H9 (cell line): ENCODE results near the gene RFX1. TPM values are rescaled to one million over a fixed set of nuclear protein-coding genes. Genes with fewer than 3 reads are reported as not detected.

Source experiments
- DNase-seq: peaks from one replicate; pipeline ENCODE4 v3.0.0-alpha.2; 2017
- H2AFZ ChIP-seq: one replicate; pipeline ENCODE4 v1.6.1; 2013; ENCODE audit warnings: mild to moderate bottlenecking, low read length, control low read depth, moderate library complexity
- H2AK5ac ChIP-seq: 2 replicates; pipeline ENCODE4 v1.6.1; 2013; ENCODE audit warnings: low read length, control low read depth, mixed read lengths; ENCODE audit not compliant: insufficient read length
- H2BK120ac ChIP-seq: one replicate; pipeline ENCODE4 v1.6.1; 2013; ENCODE audit warnings: low read depth, mild to moderate bottlenecking, low read length, control low read depth, inconsistent platforms; ENCODE audit not compliant: poor library complexity, severe bottlenecking
- H2BK12ac ChIP-seq: 2 replicates; pipeline ENCODE4 v1.6.1; 2013; ENCODE audit warnings: low read length, control low read depth, mixed read lengths, low read depth; ENCODE audit not compliant: insufficient read length
- H2BK15ac ChIP-seq: 2 replicates; pipeline ENCODE4 v1.6.1; 2013; ENCODE audit warnings: low read depth, low read length, control low read depth
- H2BK20ac ChIP-seq: one replicate; pipeline ENCODE4 v1.6.1; 2013; ENCODE audit warnings: low read depth, mild to moderate bottlenecking, low read length, control low read depth, inconsistent platforms; ENCODE audit not compliant: poor library complexity, severe bottlenecking
- H2BK5ac ChIP-seq: 2 replicates; pipeline ENCODE4 v1.6.1; 2013; ENCODE audit warnings: low read length, control low read depth, mixed read lengths; ENCODE audit not compliant: insufficient read length
- H3K14ac ChIP-seq: 2 replicates; pipeline ENCODE4 v1.6.1; 2013; ENCODE audit warnings: low read length, control low read depth; ENCODE audit not compliant: insufficient read depth
- H3K18ac ChIP-seq: 2 replicates; pipeline ENCODE4 v1.6.1; 2013; ENCODE audit warnings: low read depth, mild to moderate bottlenecking, mixed read lengths, low read length, control low read depth; ENCODE audit not compliant: insufficient read length
- H3K23ac ChIP-seq: 2 replicates; pipeline ENCODE4 v1.6.1; 2013; ENCODE audit warnings: low read length, control low read depth, mixed read lengths, low read depth; ENCODE audit not compliant: insufficient read length
- H3K23me2 ChIP-seq: 2 replicates; pipeline ENCODE4 v1.6.1; 2013; ENCODE audit warnings: low read depth, mild to moderate bottlenecking, mixed read lengths, low read length, control low read depth; ENCODE audit not compliant: insufficient read length, poor library complexity, severe bottlenecking
- H3K27ac ChIP-seq: 2 replicates; pipeline ENCODE4 v1.5.1; 2013; ENCODE audit warnings: low read length, control low read depth, mixed read lengths, low read depth; ENCODE audit not compliant: insufficient read length
- H3K27me3 ChIP-seq: 2 replicates; pipeline ENCODE4 v1.6.1; 2013; ENCODE audit warnings: low read length, control low read depth, inconsistent platforms; ENCODE audit not compliant: insufficient read depth
- H3K4ac ChIP-seq: 2 replicates; pipeline ENCODE4 v1.6.1; 2013; ENCODE audit warnings: low read depth, mild to moderate bottlenecking, control low read depth, inconsistent platforms, low read length, moderate library complexity
- H3K4me1 ChIP-seq: 2 replicates; pipeline ENCODE4 v1.6.1; 2013; ENCODE audit warnings: low read length, control low read depth, inconsistent platforms; ENCODE audit not compliant: insufficient read depth
- H3K4me2 ChIP-seq: 2 replicates; pipeline ENCODE4 v1.6.1; 2013; ENCODE audit warnings: low read length, control low read depth, mixed read lengths; ENCODE audit not compliant: insufficient read length, insufficient read depth
- H3K56ac ChIP-seq: 2 replicates; pipeline ENCODE4 v1.6.1; 2013; ENCODE audit warnings: low read depth, mild to moderate bottlenecking, mixed read lengths, low read length, control low read depth; ENCODE audit not compliant: insufficient read length
- H3K79me1 ChIP-seq: 2 replicates; pipeline ENCODE4 v1.6.1; 2013; ENCODE audit warnings: low read depth, mild to moderate bottlenecking, moderate library complexity, low read length, control low read depth, inconsistent platforms; ENCODE audit not compliant: insufficient read depth, poor library complexity, severe bottlenecking
- H3K79me2 ChIP-seq: 2 replicates; pipeline ENCODE4 v1.6.1; 2013; ENCODE audit warnings: low read length, control low read depth, inconsistent platforms; ENCODE audit not compliant: insufficient read depth
- H3K9ac ChIP-seq: 2 replicates; pipeline ENCODE4 v1.6.1; 2013; ENCODE audit warnings: low read length, control low read depth, mixed read lengths; ENCODE audit not compliant: insufficient read length; ENCODE audit errors: extremely low read depth
- H3K9me3 ChIP-seq: one replicate; pipeline ENCODE4 v1.6.1; 2013; ENCODE audit warnings: low read depth, low read length, inconsistent platforms; ENCODE audit not compliant: control insufficient read depth
- H3T11ph ChIP-seq: one replicate; pipeline ENCODE4 v1.6.1; 2013; ENCODE audit warnings: mild to moderate bottlenecking, low read length, control low read depth, inconsistent platforms
- H4K20me1 ChIP-seq: one replicate; pipeline ENCODE4 v1.6.1; 2013; ENCODE audit not compliant: control insufficient read depth, insufficient read length, insufficient read depth
- H4K5ac ChIP-seq: 2 replicates; pipeline ENCODE4 v1.6.1; 2013; ENCODE audit warnings: low read depth, mild to moderate bottlenecking, mixed read lengths, low read length, control low read depth; ENCODE audit not compliant: insufficient read length
- H4K8ac ChIP-seq: replicated peaks from 2 replicates; pipeline ENCODE4 v1.6.1; 2013; ENCODE audit warnings: low read length, control low read depth, mixed read lengths, low read depth; ENCODE audit not compliant: insufficient read length
- H4K91ac ChIP-seq: 2 replicates; pipeline ENCODE4 v1.6.1; 2013; ENCODE audit warnings: low read depth, mild to moderate bottlenecking, moderate library complexity, mixed read lengths, low read length, control low read depth; ENCODE audit not compliant: insufficient read length
- H3K27ac Mint-ChIP-seq, 3 experiments: 2 replicates in 2 of 3; 3 replicates in 1 of 3; pipeline ENCODE4 v1.8.0; 2020 to 2021; ENCODE audit warnings: mixed read lengths in 3 of 3, mild to moderate bottlenecking in 1 of 3, moderate library complexity in 1 of 3
- H3K27me3 Mint-ChIP-seq: 2 replicates; pipeline ENCODE4 v1.8.0; 2021; ENCODE audit warnings: low read depth, mild to moderate bottlenecking, moderate library complexity, mixed read lengths
- H3K36me3 Mint-ChIP-seq, 3 experiments: 2 replicates in 2 of 3; 3 replicates in 1 of 3; pipeline ENCODE4 v1.8.0; 2020 to 2021; ENCODE audit warnings: low read depth in 3 of 3, mixed read lengths in 3 of 3; ENCODE audit not compliant: insufficient read depth in 1 of 3
- H3K4me1 Mint-ChIP-seq, 2 experiments: 2 replicates each; pipeline ENCODE4 v1.8.0; 2020; ENCODE audit warnings: mixed read lengths in 2 of 2
- H3K4me3 Mint-ChIP-seq, 2 experiments: 2 replicates in 1 of 2; 3 replicates in 1 of 2; pipeline ENCODE4 v1.8.0; 2020 to 2021; ENCODE audit warnings: mild to moderate bottlenecking in 2 of 2, mixed read lengths in 2 of 2, moderate library complexity in 1 of 2
- H3K9me3 Mint-ChIP-seq, 2 experiments: 2 replicates in 1 of 2; 3 replicates in 1 of 2; pipeline ENCODE4 v1.8.0; 2020; ENCODE audit warnings: mild to moderate bottlenecking in 2 of 2, mixed read lengths in 2 of 2, moderate library complexity in 1 of 2
- CTCF ChIP-seq: fragments of 200-600 bp; sonication (generic); conservative IDR thresholded peaks from 3 replicates; pipeline ENCODE4 v1.8.0; 2021; ENCODE audit warnings: antibody characterized with exemption, mild to moderate bottlenecking
- WGBS: extraction: QIAGEN DNeasy Blood & Tissue Kit; methylation state at CpG from one replicate; pipeline ENCODE4 v1.1.7; 2013; ENCODE audit warnings: missing lambda C conversion rate, low lambda C conversion rate, mixed read lengths; ENCODE audit not compliant: insufficient read length; ENCODE audit errors: extremely low coverage; 5-methylcytosine and 5-hydroxymethylcytosine counted together
- total RNA-seq: library from RNA; stranded (reverse); gene quantifications from 2 replicates; pipeline ENCODE4 v1.2.1, GENCODE V29; 2021

Gene RFX1
- total RNA-seq, 1 experiment from 2014 or later = 21.4 TPM

- no peak overlapping the region for H3K9ac ChIP-seq
- H2AFZ ChIP-seq = no peak overlapping the region
- TF ChIP-seq CTCF = no peak
- no peak overlapping the region for H3K4me2 ChIP-seq
- H3K4ac ChIP-seq = no peak overlapping the region
- H3K27ac ChIP-seq = no peak overlapping the region
- H2BK12ac ChIP-seq = no peak overlapping the region
- H2BK15ac ChIP-seq = no peak overlapping the region
- Mint-ChIP-seq H3K9me3 (no peaks in the 10 kb centered on the region), H3K4me3 (no peak overlapping the region), H3K4me1 (peaks cover 2% of the 10 kb centered on the region in 2 experiments), H3K27ac (peak overlapping the region in 2 of 3 experiments; percentile 2 to 12; a peak in 2 of 7 replicates), H3K27me3 (no peaks in the 10 kb centered on the region), H3K36me3 (peaks cover 14 to 55% (median 25%) of the 10 kb centered on the region in 3 experiments; a peak in 6 of 7 replicates)
- H4K8ac ChIP-seq = no peak overlapping the region
- no peak overlapping the region for H4K5ac ChIP-seq
- H3K18ac ChIP-seq = no peak overlapping the region
- no peak overlapping the region for H2BK120ac ChIP-seq
- H3T11ph ChIP-seq = no peak overlapping the region
- WGBS = no CpG with 5 or more reads among the region's 18 CpGs
- no peaks in the 10 kb centered on the region for H4K20me1 ChIP-seq
- H2AK5ac ChIP-seq = no peak overlapping the region
- no peaks in the 10 kb centered on the region for H3K79me1 ChIP-seq
- no peak overlapping the region for H2BK5ac ChIP-seq
- no peak overlapping the region for H3K56ac ChIP-seq
- no peaks in the 10 kb centered on the region for H3K9me3 ChIP-seq
- no peak overlapping the region for H4K91ac ChIP-seq
- DNase-seq = no peak
- H3K23ac ChIP-seq = no peak overlapping the region
- no peak overlapping the region for H3K14ac ChIP-seq
- H3K4me1 ChIP-seq = no peaks in the 10 kb centered on the region
- no peaks in the 10 kb centered on the region for H3K23me2 ChIP-seq
- H3K79me2 ChIP-seq = no peaks in the 10 kb centered on the region
- no peak overlapping the region for H2BK20ac ChIP-seq
- no peaks in the 10 kb centered on the region for H3K27me3 ChIP-seq
These were observed 37.1 kb downstream of the RFX1 start for GRCh38 chr19:13968999-13969398.
